Endothelial cell of umbilical vein (primary cell): Measurements from ENCODE around the gene TMEM94. TPM values are rescaled to one million over a fixed set of nuclear protein-coding genes. Genes with fewer than 3 reads are reported as not detected.

ENCODE experiments used
- BruUV-seq: library from RNA; stranded (reverse); fragments of 400-500 nt; replicated peaks from 2 replicates; lab custom pipeline; 2021; lab: Mats Ljungman, UMichigan
- CTCF ChIA-PET: fragments of 300-600, 350-600 bp; sonication (Branson Sonifier 250); formaldehyde crosslinking; loops from one replicate; lab custom pipeline; 2021; ENCODE audit warnings: antibody characterized with exemption, inconsistent platforms; lab: Charles Lee
- POLR2A ChIA-PET: fragments of 300-600, 350-600 bp; sonication (Branson Sonifier 250); formaldehyde crosslinking; loops from one replicate; lab custom pipeline; 2021; ENCODE audit warnings: antibody characterized with exemption, inconsistent platforms; lab: Charles Lee
- DNase-seq: peaks from one replicate; pipeline ENCODE4 v3.0.0-alpha.2; 2011; ENCODE audit warnings: low read depth, low spot score
- FAIRE-seq: peaks from 2 replicates; lab custom pipeline; 2011; peaks lifted over from hg19 to GRCh38; lab: Jason Lieb, UNC
- H2AFZ ChIP-seq: 2 replicates; pipeline ENCODE4 v1.6.0; 2012; ENCODE audit warnings: low read depth, low read length, control low read depth, inconsistent platforms
- H3K27ac ChIP-seq: 2 replicates; pipeline ENCODE4 v1.5.1; 2011; ENCODE audit warnings: low read depth, mild to moderate bottlenecking, control low read depth, low read length, moderate library complexity; ENCODE audit not compliant: insufficient read depth
- H3K27me3 ChIP-seq, 2 experiments: 2 replicates each; pipeline versions ENCODE4 v1.6.0 to v1.6.1; 2011; ENCODE audit warnings: low read length in 2 of 2, mixed read lengths in 1 of 2; ENCODE audit not compliant: control insufficient read depth in 2 of 2, insufficient read depth in 2 of 2
- H3K36me3 ChIP-seq, 2 experiments: 2 replicates in 1 of 2; 3 replicates in 1 of 2; pipeline ENCODE4 v1.5.1; 2011; ENCODE audit warnings: low read length in 2 of 2, mild to moderate bottlenecking in 1 of 2, moderate library complexity in 1 of 2; ENCODE audit not compliant: control insufficient read depth in 2 of 2, insufficient read depth in 2 of 2; ENCODE audit errors: extremely low read depth in 1 of 2
- H3K4me1 ChIP-seq: 3 replicates; pipeline ENCODE4 v1.5.1; 2011; ENCODE audit warnings: mild to moderate bottlenecking, low read length; ENCODE audit not compliant: control insufficient read depth, insufficient read depth; ENCODE audit errors: extremely low read depth
- H3K4me2 ChIP-seq: 2 replicates; pipeline ENCODE4 v1.6.1; 2011; ENCODE audit warnings: low read length, control low read depth, mixed read lengths; ENCODE audit not compliant: insufficient read depth
- H3K4me3 ChIP-seq, 3 experiments: fragments of 200-600 bp in 1 of 3; sonication (generic), shearing (Covaris generic) in 1 of 3; replicated peaks in 1 of 3; 2 replicates each; pipeline ENCODE4 v1.5.1; 2011 to 2016; ENCODE audit warnings: control low read depth in 3 of 3, low read length in 3 of 3, mild to moderate bottlenecking in 2 of 3, inconsistent platforms in 1 of 3, low read depth in 1 of 3, moderate library complexity in 1 of 3; ENCODE audit not compliant: insufficient read depth in 1 of 3
- H3K79me2 ChIP-seq: 2 replicates; pipeline ENCODE4 v1.6.0; 2012; ENCODE audit warnings: low read length, inconsistent platforms; ENCODE audit not compliant: control insufficient read depth, insufficient read depth
- H3K9ac ChIP-seq: replicated peaks from 2 replicates; pipeline ENCODE3; 2011; ENCODE audit warnings: low read length, control low read depth; ENCODE audit not compliant: insufficient read depth; ENCODE audit errors: extremely low read depth
- H3K9me1 ChIP-seq: replicated peaks from 3 replicates; pipeline ENCODE4 v1.6.0; 2011; ENCODE audit warnings: mild to moderate bottlenecking, low read length; ENCODE audit not compliant: control insufficient read depth, insufficient read depth; ENCODE audit errors: extremely low read depth
- H3K9me3 ChIP-seq: replicated peaks from 2 replicates; pipeline ENCODE4 v1.5.1; 2012; ENCODE audit warnings: low read length, inconsistent platforms; ENCODE audit not compliant: control insufficient read depth, insufficient read depth
- H4K20me1 ChIP-seq: replicated peaks from 2 replicates; pipeline ENCODE3; 2011; ENCODE audit warnings: mild to moderate bottlenecking, low read length; ENCODE audit not compliant: control insufficient read depth, insufficient read depth; ENCODE audit errors: extremely low read depth
- EZH2 ChIP-seq: IDR thresholded peaks from 2 replicates; pipeline ENCODE4 v1.6.1; 2012; ENCODE audit warnings: borderline replicate concordance, low read depth, mild to moderate bottlenecking, moderate library complexity, low read length, inconsistent platforms; ENCODE audit not compliant: severe bottlenecking
- FOS ChIP-seq: IDR thresholded peaks from 2 replicates; pipeline ENCODE4 v1.6.1; 2011; ENCODE audit warnings: mild to moderate bottlenecking, low read length, moderate library complexity, borderline replicate concordance; ENCODE audit not compliant: insufficient read depth
- GATA2 ChIP-seq: IDR thresholded peaks from 2 replicates; pipeline ENCODE4 v1.7.0; 2011; ENCODE audit warnings: low read depth, mild to moderate bottlenecking, moderate library complexity, mixed read lengths, low read length; ENCODE audit not compliant: insufficient read length, insufficient read depth
- JUN ChIP-seq: IDR thresholded peaks from 2 replicates; pipeline ENCODE4 v1.6.1; 2011; ENCODE audit warnings: borderline replicate concordance, low read depth; ENCODE audit not compliant: insufficient read length, insufficient read depth
- MYC ChIP-seq: IDR thresholded peaks from one replicate; pipeline ENCODE4 v1.6.1; 2011; ENCODE audit warnings: mild to moderate bottlenecking, low read depth, low read length
- POLR2A ChIP-seq: IDR thresholded peaks from 2 replicates; pipeline ENCODE4 v1.6.1; 2012; ENCODE audit warnings: low read depth, mild to moderate bottlenecking, control low read depth, low read length
- POLR2AphosphoS5 ChIP-seq: IDR thresholded peaks from 2 replicates; pipeline ENCODE4 v1.6.1; 2012; ENCODE audit warnings: low read depth, mild to moderate bottlenecking, control low read depth, low read length, moderate library complexity; ENCODE audit not compliant: insufficient read depth
- dilution Hi-C: fragments of 300-500 bp; cut with MboI; formaldehyde crosslinking; loops from one replicate; pipeline ENCODE4 v1.15.0; 2019; ENCODE audit warnings: low sequenced_read_pairs; ENCODE audit not compliant: extremely low pct_ligation_motif_present
- intact Hi-C: fragments of 100-400 bp; cut with micrococcal nuclease; formaldehyde crosslinking; loops from one replicate; pipeline ENCODE4 v1.10.0; 2022
- polyA plus RNA-seq, 4 experiments: library from polyadenylated mRNA; depleted of rRNA in 3 of 4; stranded (reverse) in 3 of 4; unstranded in 1 of 4; fragments of >200 nt; gene quantifications; 2 replicates each; pipeline versions ENCODE4 v1.2.1 to v1.2.3, GENCODE V29; 2011 to 2012; ENCODE audit warnings: missing spikeins in 1 of 4
- total RNA-seq: library from RNA; stranded (reverse); gene quantifications from 2 replicates; pipeline ENCODE4 v1.2.3, GENCODE V29; 2021
- TF ChIP-seq, protein P1 (sequence below), 2 donors: IDR thresholded peaks; 1 replicate in 1 of 2; 2 replicates in 1 of 2; pipeline ENCODE4 v1.5.1; 2011; ENCODE audit warnings: low read length in 2 of 2, mild to moderate bottlenecking in 2 of 2, moderate library complexity in 2 of 2, control low read depth in 1 of 2, inconsistent platforms in 1 of 2, low read depth in 1 of 2; ENCODE audit not compliant: insufficient read depth in 1 of 2; ENCODE audit errors: extremely low read depth in 1 of 2
- TF ChIP-seq, protein P2 (sequence below): IDR thresholded peaks from 2 replicates; pipeline ENCODE4 v1.6.1; 2011; ENCODE audit not compliant: insufficient read depth, insufficient read length

TMEM94 gene
- total and polyA plus RNA-seq, 2 donors (not counting 3 experiments of a cell fraction or from before 2014, with no cell fraction given), result 69.2 to 75.9 TPM

DNA sequence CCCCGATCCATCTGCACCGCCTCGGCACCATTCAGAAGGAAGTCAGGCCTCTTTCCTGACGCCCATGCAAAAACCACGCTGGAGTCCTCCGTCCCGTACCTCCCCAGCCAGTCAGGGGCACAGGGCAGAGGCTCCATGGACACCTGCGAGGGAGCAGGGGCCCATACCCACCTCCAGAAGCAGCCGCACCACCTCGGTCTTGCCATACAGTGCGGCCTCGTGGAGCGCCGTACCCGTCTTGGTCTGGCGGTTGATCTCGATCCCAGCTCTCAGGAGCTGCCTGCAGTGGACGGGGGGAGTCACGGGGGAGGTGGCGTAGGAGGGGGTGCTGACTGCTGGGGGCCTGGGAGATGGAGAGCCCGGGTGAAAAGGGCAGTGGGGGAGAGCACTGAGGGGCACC, 49.7 kb downstream of the TMEM94 start:
- H2AFZ ChIP-seq, result no peak overlapping the region
- peaks cover 2% of the 10 kb centered on the region for H3K79me2 ChIP-seq
- no peak overlapping the region for H3K4me2 ChIP-seq
- H3K4me3 ChIP-seq, result no peak overlapping the region
- no peaks in the 10 kb centered on the region for H4K20me1 ChIP-seq
- DNase-seq (no peak), FAIRE-seq (no peak)
- H3K27ac ChIP-seq, result no peak overlapping the region
- intact Hi-C loops (no loop called here), dilution Hi-C loops (no loop called here)
- H3K9me3 ChIP-seq, result no peaks in the 10 kb centered on the region
- H3K27me3 ChIP-seq, result no peaks in the 10 kb centered on the region
- POLR2A ChIA-PET, result no interaction called here
- no peaks in the 10 kb centered on the region for H3K9me1 ChIP-seq
- H3K9ac ChIP-seq, result no peak overlapping the region
- TF ChIP-seq JUN, result no peak
- TF ChIP-seq FOS, result no peak
- no peak for TF ChIP-seq EZH2
- TF ChIP-seq, protein P1, sequence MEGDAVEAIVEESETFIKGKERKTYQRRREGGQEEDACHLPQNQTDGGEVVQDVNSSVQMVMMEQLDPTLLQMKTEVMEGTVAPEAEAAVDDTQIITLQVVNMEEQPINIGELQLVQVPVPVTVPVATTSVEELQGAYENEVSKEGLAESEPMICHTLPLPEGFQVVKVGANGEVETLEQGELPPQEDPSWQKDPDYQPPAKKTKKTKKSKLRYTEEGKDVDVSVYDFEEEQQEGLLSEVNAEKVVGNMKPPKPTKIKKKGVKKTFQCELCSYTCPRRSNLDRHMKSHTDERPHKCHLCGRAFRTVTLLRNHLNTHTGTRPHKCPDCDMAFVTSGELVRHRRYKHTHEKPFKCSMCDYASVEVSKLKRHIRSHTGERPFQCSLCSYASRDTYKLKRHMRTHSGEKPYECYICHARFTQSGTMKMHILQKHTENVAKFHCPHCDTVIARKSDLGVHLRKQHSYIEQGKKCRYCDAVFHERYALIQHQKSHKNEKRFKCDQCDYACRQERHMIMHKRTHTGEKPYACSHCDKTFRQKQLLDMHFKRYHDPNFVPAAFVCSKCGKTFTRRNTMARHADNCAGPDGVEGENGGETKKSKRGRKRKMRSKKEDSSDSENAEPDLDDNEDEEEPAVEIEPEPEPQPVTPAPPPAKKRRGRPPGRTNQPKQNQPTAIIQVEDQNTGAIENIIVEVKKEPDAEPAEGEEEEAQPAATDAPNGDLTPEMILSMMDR (IDR thresholded peaks at IDR 0.05; ENCODE audit: extremely low read depth in 1 of 2, insufficient read depth in 1 of 2, low read depth in 1 of 2, low read length in 2 of 2), result no peak
- TF ChIP-seq, protein P2, sequence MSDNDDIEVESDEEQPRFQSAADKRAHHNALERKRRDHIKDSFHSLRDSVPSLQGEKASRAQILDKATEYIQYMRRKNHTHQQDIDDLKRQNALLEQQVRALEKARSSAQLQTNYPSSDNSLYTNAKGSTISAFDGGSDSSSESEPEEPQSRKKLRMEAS, result no peak
- no peak for TF ChIP-seq POLR2A
- TF ChIP-seq GATA2, result no peak
- no peak for TF ChIP-seq MYC
- TF ChIP-seq POLR2AphosphoS5, result no peak
- no TSS peak for BruUV-seq
- peaks cover 0 to 24% of the 10 kb centered on the region in 2 experiments for H3K36me3 ChIP-seq
- peaks cover 19% of the 10 kb centered on the region for H3K4me1 ChIP-seq
- CTCF ChIA-PET, result no interaction called here
